Measurements from ENCODE around the gene CDKN2A. TPM values are rescaled to one million over a fixed set of nuclear protein-coding genes. Genes with fewer than 3 reads are reported as not detected.

Gene CDKN2A
- total RNA-seq, 1 donor from 2014 or later: 1.5 TPM

GRCh38 chr9:21988056-21988990 is 5.9 kb downstream of the CDKN2A start:
- ATAC-seq (no peak), DNase-seq (ENCODE audit: low spot score) (no peak)
- intact Hi-C loops (cut with DNase I): no loop called here

GRCh38 chr9:21985964-21986667 is 8.1 kb downstream of the CDKN2A start:
- DNase-seq (ENCODE audit: low spot score) (no peak), ATAC-seq (no peak)
- intact Hi-C loops (cut with DNase I): no loop called here

GRCh38 chr9:21984101-21984500 is 10.1 kb downstream of the CDKN2A start:
- ATAC-seq (no peak), DNase-seq (ENCODE audit: low spot score) (no peak)
- intact Hi-C loops (cut with DNase I): no loop called here

- no peak for ATAC-seq
- DNase-seq (ENCODE audit: low spot score): no peak
- intact Hi-C loops (cut with DNase I): no loop called here
These were observed 10.6 kb downstream of the CDKN2A start for GRCh38 chr9:21983561-21983935.

GRCh38 chr9:21982861-21983560 is 11.2 kb downstream of the CDKN2A start:
- ATAC-seq (no peak), DNase-seq (ENCODE audit: low spot score) (no peak)
- intact Hi-C loops (cut with DNase I): no loop called here

- no peak for DNase-seq (ENCODE audit: low spot score)
- ATAC-seq: no peak
- intact Hi-C loops (cut with DNase I): no loop called here
These were observed 11.8 kb downstream of the CDKN2A start for GRCh38 chr9:21982391-21982790.

- DNase-seq (ENCODE audit: low spot score): no peak
These were observed 17.8 kb downstream of the CDKN2A start for GRCh38 chr9:21976334-21976875.

GRCh38 chr9:21974722-21975409 is 19.3 kb downstream of the CDKN2A start:
- intact Hi-C loops (cut with DNase I): no loop called here
- ATAC-seq: peak; percentile 75
- DNase-seq (ENCODE audit: low spot score): no peak

More at GRCh38 chr9:21976334-21976875, 17.8 kb downstream of the CDKN2A start:
- ATAC-seq: no peak
- intact Hi-C loops (cut with DNase I): no loop called here

- intact Hi-C loops (cut with DNase I): no loop called here
- DNase-seq (ENCODE audit: low spot score) (no peak), ATAC-seq (no peak)
These were observed 19.9 kb downstream of the CDKN2A start for GRCh38 chr9:21974343-21974721.

GRCh38 chr9:21972361-21972760 is 21.8 kb downstream of the CDKN2A start:
- intact Hi-C loops (cut with DNase I): no loop called here
- DNase-seq (ENCODE audit: low spot score) (no peak), ATAC-seq (no peak)

GRCh38 chr9:21970800-21971640 is 23.2 kb downstream of the CDKN2A start:
- intact Hi-C loops (cut with DNase I): no loop called here
- DNase-seq (ENCODE audit: low spot score) (no peak), ATAC-seq (no peak)

GRCh38 chr9:21969951-21970799 is 24.0 kb downstream of the CDKN2A start:
- ATAC-seq: no peak
- intact Hi-C loops (cut with DNase I): no loop called here
- no peak for DNase-seq (ENCODE audit: low spot score)

GRCh38 chr9:21969011-21969940 is 24.9 kb downstream of the CDKN2A start:
- intact Hi-C loops (cut with DNase I): no loop called here
- no peak for ATAC-seq
- DNase-seq (ENCODE audit: low spot score): no peak

- intact Hi-C loops (cut with DNase I): no loop called here
- ATAC-seq (no peak), DNase-seq (ENCODE audit: low spot score) (no peak)
These were observed 25.7 kb downstream of the CDKN2A start for GRCh38 chr9:21968331-21969010.

- ATAC-seq (no peak), DNase-seq (ENCODE audit: low spot score) (no peak)
- intact Hi-C loops (cut with DNase I): no loop called here
These were observed 26.5 kb downstream of the CDKN2A start for GRCh38 chr9:21967702-21968101.

- DNase-seq (ENCODE audit: low spot score): no peak
- no peak for ATAC-seq
- intact Hi-C loops (cut with DNase I): no loop called here
These were observed 27.0 kb downstream of the CDKN2A start for GRCh38 chr9:21967169-21967568.

Measured in sciatic nerve (tissue), 2 donors.